HepG2 (cell line): ENCODE measurements around the gene BARX2. TPM values are rescaled to one million over a fixed set of nuclear protein-coding genes. Genes with fewer than 3 reads are reported as not detected.

ENCODE experiments used
- ATAC-seq: fragments of 200-7000 bp; cut with Tn5 transposase; 3 replicates; pipeline ENCODE4 v1.9.1; 2020; ENCODE audit warnings: mild to moderate bottlenecking, moderate library complexity
- BruUV-seq: library from RNA; stranded (reverse); fragments of 400-500 nt; replicated peaks from 2 replicates; lab custom pipeline; 2021; lab: Mats Ljungman, UMichigan
- CTCF ChIA-PET: fragments of 300-600 bp; formaldehyde crosslinking; extraction: SDS; loops from one replicate; lab custom pipeline; 2021; ENCODE audit warnings: low total read pairs, inconsistent platforms, low intra/inter-chr PET ratio; lab: Yijun Ruan, JAX
- POLR2A ChIA-PET: fragments of 350-600 bp; sonication (Branson Sonifier 250); formaldehyde crosslinking; loops from one replicate; lab custom pipeline; 2020; ENCODE audit warnings: antibody characterized with exemption, inconsistent platforms; lab: Yijun Ruan, JAX
- DNase-seq: peaks from one replicate; pipeline ENCODE4 v3.0.0-alpha.2; 2015; ENCODE audit warnings: low spot score
- FAIRE-seq: peaks from 3 replicates; lab custom pipeline; 2011; peaks lifted over from hg19 to GRCh38; lab: Jason Lieb, UNC
- H2AFZ ChIP-seq: one replicate; pipeline ENCODE4 v1.6.1; 2011; ENCODE audit warnings: low read length, inconsistent platforms
- H3K27ac ChIP-seq: fragments of 300-600 bp; 3 replicates; pipeline ENCODE4 v1.8.0; 2011; ENCODE audit warnings: mixed run types, mild to moderate bottlenecking, mixed read lengths, low read length, inconsistent platforms; ENCODE audit not compliant: insufficient read depth; ENCODE audit errors: extremely low read length
- H3K27me3 ChIP-seq, 2 experiments: fragments of 200-600 bp in 1 of 2; 2 replicates in 1 of 2; 3 replicates in 1 of 2; pipeline versions ENCODE4 v1.6.0 to v1.8.0; 2011; ENCODE audit warnings: low read length in 2 of 2, mild to moderate bottlenecking in 2 of 2, moderate library complexity in 2 of 2, inconsistent platforms in 1 of 2; ENCODE audit not compliant: insufficient read depth in 2 of 2, control insufficient read depth in 1 of 2
- H3K36me3 ChIP-seq, 2 experiments: fragments of 200-600 bp in 1 of 2; replicated peaks in 1 of 2; 2 replicates in 1 of 2; 3 replicates in 1 of 2; pipeline versions ENCODE4 v1.5.1 to v1.8.0; 2011; ENCODE audit warnings: low read length in 2 of 2, inconsistent platforms in 1 of 2; ENCODE audit not compliant: insufficient read depth in 2 of 2, control insufficient read depth in 1 of 2
- H3K4me1 ChIP-seq: 2 replicates; pipeline ENCODE4 v1.5.1; 2012; ENCODE audit warnings: low read length, inconsistent platforms; ENCODE audit not compliant: insufficient read depth
- H3K4me2 ChIP-seq: 2 replicates; pipeline ENCODE4 v1.6.0; 2011; ENCODE audit warnings: low read depth, low read length, inconsistent platforms
- H3K4me3 ChIP-seq, 3 experiments: fragments of 200-600 bp in 1 of 3; sonication (generic), shearing (Covaris generic) in 1 of 3; replicated peaks in 1 of 3; 2 replicates each; pipeline ENCODE4 v1.5.1; 2011 to 2016; ENCODE audit warnings: low read length in 3 of 3, inconsistent platforms in 2 of 3, low read depth in 2 of 3, mild to moderate bottlenecking in 2 of 3, control low read depth in 1 of 3, mixed read lengths in 1 of 3; ENCODE audit not compliant: insufficient read depth in 1 of 3
- H3K79me2 ChIP-seq: one replicate; pipeline ENCODE4 v1.6.1; 2011; ENCODE audit warnings: low read length, inconsistent platforms; ENCODE audit not compliant: insufficient read depth
- H3K9ac ChIP-seq: 2 replicates; pipeline ENCODE4 v1.6.0; 2011; ENCODE audit warnings: mild to moderate bottlenecking, low read depth, low read length, inconsistent platforms; ENCODE audit not compliant: insufficient read depth
- H3K9me3 ChIP-seq: 2 replicates; pipeline ENCODE4 v1.5.1; 2012; ENCODE audit warnings: mild to moderate bottlenecking, low read length
- H4K20me1 ChIP-seq: 2 replicates; pipeline ENCODE4 v1.6.0; 2011; ENCODE audit warnings: inconsistent platforms, mild to moderate bottlenecking, low read length, moderate library complexity; ENCODE audit not compliant: insufficient read depth
- AKAP8 ChIP-seq: sonication (generic); formaldehyde crosslinking; IDR thresholded peaks from 2 replicates; pipeline ENCODE4 v1.5.1; 2020; ENCODE audit warnings: mild to moderate bottlenecking, missing genetic modification reagents
- CHCHD3 ChIP-seq: sonication (generic); formaldehyde crosslinking; IDR thresholded peaks from 2 replicates; pipeline ENCODE4 v1.8.0; 2022; ENCODE audit warnings: mild to moderate bottlenecking, missing genetic modification reagents, moderate library complexity
- EZH2 ChIP-seq: conservative IDR thresholded peaks from 2 replicates; pipeline ENCODE4 v1.6.1; 2012; ENCODE audit warnings: mild to moderate bottlenecking, low read depth, low read length, moderate library complexity
- JARID2 ChIP-seq: sonication (generic); formaldehyde crosslinking; IDR thresholded peaks from 2 replicates; pipeline ENCODE4 v1.8.1; 2023; ENCODE audit warnings: missing genetic modification reagents, inconsistent platforms; ENCODE audit not compliant: insufficient replicate concordance
- KAT2B ChIP-seq: fragments of 150-350 bp; IDR thresholded peaks from 2 replicates; pipeline ENCODE4 v1.6.1; 2014; ENCODE audit warnings: low read depth, low read length, borderline replicate concordance
- MEF2D ChIP-seq: sonication (generic); formaldehyde crosslinking; IDR thresholded peaks from 2 replicates; pipeline ENCODE4 v1.5.1; 2020; ENCODE audit warnings: mild to moderate bottlenecking, missing genetic modification reagents
- MEIS1 ChIP-seq: sonication (generic); formaldehyde crosslinking; IDR thresholded peaks from 2 replicates; pipeline ENCODE4 v1.9.0; 2021; ENCODE audit warnings: mild to moderate bottlenecking, missing genetic modification reagents, moderate library complexity, borderline replicate concordance
- SNAPC2 ChIP-seq: sonication (generic); formaldehyde crosslinking; IDR thresholded peaks from 2 replicates; pipeline ENCODE4 v1.8.1; 2022; ENCODE audit warnings: mild to moderate bottlenecking, missing genetic modification reagents
- SPEN ChIP-seq: sonication (generic); formaldehyde crosslinking; IDR thresholded peaks from 2 replicates; pipeline ENCODE4 v1.5.1; 2020; ENCODE audit warnings: low read depth, mild to moderate bottlenecking, missing genetic modification reagents
- TAF1 ChIP-seq: sonication (generic); formaldehyde crosslinking; IDR thresholded peaks from 2 replicates; pipeline ENCODE4 v1.4.0; 2020; ENCODE audit warnings: missing genetic modification reagents
- THYN1 ChIP-seq: sonication (generic); formaldehyde crosslinking; IDR thresholded peaks from 2 replicates; pipeline ENCODE4 v1.8.1; 2023; ENCODE audit warnings: low read depth, mild to moderate bottlenecking, moderate library complexity, missing genetic modification reagents, borderline replicate concordance
- ZNF354B ChIP-seq: sonication (generic); formaldehyde crosslinking; IDR thresholded peaks from 2 replicates; pipeline ENCODE4 v1.8.0; 2022; ENCODE audit warnings: mild to moderate bottlenecking, missing genetic modification reagents
- ZNF781 ChIP-seq: sonication (generic); formaldehyde crosslinking; IDR thresholded peaks from 2 replicates; pipeline ENCODE4 v1.5.1; 2020; ENCODE audit warnings: borderline replicate concordance, mild to moderate bottlenecking, missing genetic modification reagents; ENCODE audit errors: not compliant biosample characterization
- WGBS: methylation state at CpG from one replicate; pipeline ENCODE4 v1.1.6; 2017; ENCODE audit warnings: low lambda C conversion rate; 5-methylcytosine and 5-hydroxymethylcytosine counted together
- in situ Hi-C: cut with HindIII; loops from 2 replicates; pipeline ENCODE4 v1.10.0; 2017; ENCODE audit warnings: low pct_unique_long_range_greater_than_20kb; ENCODE audit not compliant: extremely low pct_ligation_motif_present
- intact Hi-C: fragments of 100-400 bp; cut with micrococcal nuclease; formaldehyde crosslinking; loops from one replicate; pipeline ENCODE4 v1.10.0; 2022; ENCODE audit not compliant: unreplicated experiment
- polyA plus RNA-seq, 8 experiments: library from polyadenylated mRNA; depleted of rRNA in 3 of 8; stranded (reverse) in 7 of 8; unstranded in 1 of 8; fragments of >200 nt; fragmentation: Illumina TruSeq in 4 of 8; extraction: Trizol in 4 of 8; gene quantifications; 2 replicates each; pipeline versions ENCODE4 v1.2.1 to v1.2.3, GENCODE V29; 2011 to 2016; ENCODE audit warnings: low read depth in 4 of 8, missing spikeins in 1 of 8, mixed read lengths in 1 of 8; ENCODE audit not compliant: insufficient read depth in 1 of 8
- total RNA-seq, 5 experiments: library from RNA; depleted of rRNA; stranded (reverse); fragments of >200 nt; fragmentation: Illumina TruSeq; extraction: Trizol; gene quantifications; 2 replicates each; pipeline ENCODE4 v1.2.3, GENCODE V29; 2016; ENCODE audit warnings: low read depth in 1 of 5
- TF ChIP-seq, protein P1 (sequence below): sonication (generic); formaldehyde crosslinking; conservative IDR thresholded peaks from 2 replicates; pipeline ENCODE4 v1.5.0; 2020; ENCODE audit warnings: missing genetic modification reagents
- TF ChIP-seq, protein P2 (sequence below): sonication (generic); formaldehyde crosslinking; IDR thresholded peaks from 2 replicates; pipeline ENCODE4 v1.4.0; 2020; ENCODE audit warnings: missing genetic modification reagents
- TF ChIP-seq, protein P3 (sequence below): sonication (generic); formaldehyde crosslinking; IDR thresholded peaks from 2 replicates; pipeline ENCODE4 v1.8.1; 2023; ENCODE audit warnings: missing genetic modification reagents, mild to moderate bottlenecking, borderline replicate concordance

BARX2 gene
- total and polyA plus RNA-seq, 2 of the 13 experiments (the other 11 are each of a cell fraction or from before 2014, with no cell fraction given), result not detected

DNA sequence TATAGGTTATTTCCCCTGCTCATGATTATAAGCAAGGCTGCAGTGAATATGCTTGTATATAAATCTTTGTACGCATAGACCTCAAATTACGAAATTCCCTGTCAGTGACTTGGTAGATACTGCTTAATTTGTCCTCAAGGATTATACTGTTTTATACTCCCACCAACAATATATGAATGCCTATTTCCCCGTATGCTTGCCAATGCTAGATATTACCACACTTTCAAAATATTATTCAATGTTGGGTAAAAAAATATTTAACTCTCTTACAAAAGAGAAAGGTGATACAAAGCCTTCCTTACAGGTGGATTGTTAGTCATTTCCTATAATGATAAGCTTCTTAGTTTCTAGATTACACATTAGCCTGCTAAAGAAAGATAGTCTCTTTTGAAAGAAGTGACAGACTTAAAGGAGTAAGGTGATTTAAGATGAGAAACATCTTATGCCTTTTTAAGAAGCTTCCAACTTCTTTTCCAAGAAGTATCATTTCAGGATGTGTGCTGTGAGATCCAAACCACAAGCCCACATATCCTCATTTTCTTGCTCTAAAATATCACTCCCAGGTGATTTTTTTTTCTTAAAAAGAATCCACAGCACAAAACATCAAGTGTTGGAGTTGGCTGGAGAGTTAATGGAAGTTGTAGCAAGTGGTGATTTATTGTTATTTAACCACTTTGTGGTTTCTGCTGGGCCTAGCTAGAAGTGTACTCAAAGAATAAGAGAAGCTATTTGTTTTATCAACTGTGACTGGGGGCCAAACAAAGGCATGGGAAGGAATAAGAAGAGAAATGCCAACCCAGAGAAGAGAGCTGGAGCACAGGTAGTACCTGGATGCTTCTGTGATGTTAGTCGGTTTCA, 59.2 kb downstream of the BARX2 start (continued):
- TF ChIP-seq, protein P1, sequence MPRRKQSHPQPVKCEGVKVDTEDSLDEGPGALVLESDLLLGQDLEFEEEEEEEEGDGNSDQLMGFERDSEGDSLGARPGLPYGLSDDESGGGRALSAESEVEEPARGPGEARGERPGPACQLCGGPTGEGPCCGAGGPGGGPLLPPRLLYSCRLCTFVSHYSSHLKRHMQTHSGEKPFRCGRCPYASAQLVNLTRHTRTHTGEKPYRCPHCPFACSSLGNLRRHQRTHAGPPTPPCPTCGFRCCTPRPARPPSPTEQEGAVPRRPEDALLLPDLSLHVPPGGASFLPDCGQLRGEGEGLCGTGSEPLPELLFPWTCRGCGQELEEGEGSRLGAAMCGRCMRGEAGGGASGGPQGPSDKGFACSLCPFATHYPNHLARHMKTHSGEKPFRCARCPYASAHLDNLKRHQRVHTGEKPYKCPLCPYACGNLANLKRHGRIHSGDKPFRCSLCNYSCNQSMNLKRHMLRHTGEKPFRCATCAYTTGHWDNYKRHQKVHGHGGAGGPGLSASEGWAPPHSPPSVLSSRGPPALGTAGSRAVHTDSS (CRISPR knock-in tag), result no peak
- TF ChIP-seq, protein P2, sequence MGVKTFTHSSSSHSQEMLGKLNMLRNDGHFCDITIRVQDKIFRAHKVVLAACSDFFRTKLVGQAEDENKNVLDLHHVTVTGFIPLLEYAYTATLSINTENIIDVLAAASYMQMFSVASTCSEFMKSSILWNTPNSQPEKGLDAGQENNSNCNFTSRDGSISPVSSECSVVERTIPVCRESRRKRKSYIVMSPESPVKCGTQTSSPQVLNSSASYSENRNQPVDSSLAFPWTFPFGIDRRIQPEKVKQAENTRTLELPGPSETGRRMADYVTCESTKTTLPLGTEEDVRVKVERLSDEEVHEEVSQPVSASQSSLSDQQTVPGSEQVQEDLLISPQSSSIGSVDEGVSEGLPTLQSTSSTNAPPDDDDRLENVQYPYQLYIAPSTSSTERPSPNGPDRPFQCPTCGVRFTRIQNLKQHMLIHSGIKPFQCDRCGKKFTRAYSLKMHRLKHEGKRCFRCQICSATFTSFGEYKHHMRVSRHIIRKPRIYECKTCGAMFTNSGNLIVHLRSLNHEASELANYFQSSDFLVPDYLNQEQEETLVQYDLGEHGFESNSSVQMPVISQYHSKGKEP (CRISPR knock-in tag), result no peak
- no peak for TF ChIP-seq CHCHD3 (CRISPR knock-in tag)
- TF ChIP-seq TAF1 (CRISPR knock-in tag), result no peak
- no peak for TF ChIP-seq EZH2
- TF ChIP-seq, all 625 proteins: peak for 0

DNA sequence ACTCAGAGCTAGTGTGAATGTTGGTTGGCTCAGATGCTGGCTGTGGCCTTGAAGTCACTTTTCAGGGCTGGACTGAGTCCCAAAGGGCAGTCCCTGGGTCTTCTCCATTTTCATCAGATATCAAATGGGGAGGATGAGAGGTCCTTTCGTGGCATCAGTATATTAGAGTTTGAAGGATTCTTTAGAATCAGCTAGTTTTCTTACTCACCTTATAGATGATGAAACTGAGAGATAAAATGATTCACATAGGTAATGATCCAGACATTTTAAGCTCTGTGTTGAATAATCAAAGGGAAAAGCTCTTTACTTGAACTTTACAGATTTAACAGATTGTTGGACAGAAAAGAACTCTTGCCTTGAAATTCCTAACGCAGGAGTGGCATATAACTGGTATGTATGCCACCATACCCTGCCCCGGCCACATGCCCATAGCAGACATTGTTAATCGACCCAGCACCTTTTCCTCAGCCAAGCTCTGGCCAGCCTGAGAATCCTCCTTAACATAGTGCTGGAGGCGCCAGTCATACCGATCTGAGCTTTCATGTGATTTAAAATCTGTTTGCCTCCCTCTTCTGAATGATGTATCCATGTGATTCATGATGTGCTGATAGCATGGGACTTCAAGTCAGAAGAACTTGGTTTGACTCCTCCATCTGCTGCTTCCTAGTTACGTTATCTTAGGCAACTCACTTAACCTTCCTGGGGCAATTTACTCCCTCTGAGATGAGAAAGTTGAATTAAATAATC, 60.0 kb downstream of the BARX2 start:
- intact Hi-C loops, result no loop called here
- in situ Hi-C loops, result no loop called here
- no peak overlapping the region for H3K4me2 ChIP-seq
- H3K9me3 ChIP-seq, result peaks cover 9% of the 10 kb centered on the region; the same call in 1 of the 2 replicates
- H2AFZ ChIP-seq, result no peak overlapping the region
- 7% methylated on average over 7 of the region's 7 CpGs for WGBS
- no peaks in the 10 kb centered on the region for H3K4me1 ChIP-seq
- no peak overlapping the region for H3K27ac ChIP-seq
- no peaks in the 10 kb centered on the region for H3K36me3 ChIP-seq
- CTCF ChIA-PET, result no interaction called here
- peaks cover 0 to 10% of the 10 kb centered on the region in 2 experiments; a peak in 2 of 5 replicates for H3K27me3 ChIP-seq
- no peak for DNase-seq
- no TSS peak for BruUV-seq
- FAIRE-seq, result no peak
- POLR2A ChIA-PET, result no interaction called here
- H3K4me3 ChIP-seq, result no peak overlapping the region
- no peaks in the 10 kb centered on the region for H4K20me1 ChIP-seq
- ATAC-seq, result no peak
- H3K79me2 ChIP-seq, result no peaks in the 10 kb centered on the region
- no peak overlapping the region for H3K9ac ChIP-seq
- TF ChIP-seq ZNF354B (CRISPR knock-in tag) (no peak), MEF2D (CRISPR knock-in tag) (no peak), SNAPC2 (CRISPR knock-in tag) (no peak), JARID2 (CRISPR knock-in tag) (no peak), THYN1 (CRISPR knock-in tag) (no peak), EZH2 (no peak), ZNF781 (CRISPR knock-in tag) (no peak), KAT2B (no peak), MEIS1 (CRISPR knock-in tag) (no peak), SPEN (no peak), AKAP8 (CRISPR knock-in tag) (no peak)
- TF ChIP-seq, protein P3, sequence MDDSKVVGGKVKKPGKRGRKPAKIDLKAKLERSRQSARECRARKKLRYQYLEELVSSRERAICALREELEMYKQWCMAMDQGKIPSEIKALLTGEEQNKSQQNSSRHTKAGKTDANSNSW, result no peak
